Type B pancreatic cell (in vitro differentiated cells): ENCODE measurements around the gene MCFD2. TPM values are rescaled to one million over a fixed set of nuclear protein-coding genes. Genes with fewer than 3 reads are reported as not detected.

ENCODE experiments used
- DNase-seq: peaks from one replicate; pipeline ENCODE4 v3.0.0; 2021; ENCODE audit warnings: mixed read lengths; ENCODE audit not compliant: unreplicated experiment; ENCODE audit errors: extremely low spot score
- H3K27ac Mint-ChIP-seq: 2 replicates; pipeline ENCODE4 v1.8.0; 2021; ENCODE audit warnings: mild to moderate bottlenecking, mixed read lengths
- H3K27me3 Mint-ChIP-seq: 2 replicates; pipeline ENCODE4 v1.8.0; 2021; ENCODE audit warnings: mixed read lengths
- H3K36me3 Mint-ChIP-seq: 2 replicates; pipeline ENCODE4 v1.8.0; 2021; ENCODE audit warnings: mixed read lengths
- H3K4me1 Mint-ChIP-seq: one replicate; pipeline ENCODE4 v1.8.0; 2021; ENCODE audit warnings: mixed read lengths; ENCODE audit not compliant: unreplicated experiment
- H3K4me3 Mint-ChIP-seq: 2 replicates; pipeline ENCODE4 v1.8.0; 2021; ENCODE audit warnings: mild to moderate bottlenecking, mixed read lengths
- H3K9me3 Mint-ChIP-seq: 2 replicates; pipeline ENCODE4 v1.8.0; 2021; ENCODE audit warnings: mixed read lengths
- CTCF ChIP-seq: fragments of 200-600 bp; sonication (generic); conservative IDR thresholded peaks from 2 replicates; pipeline ENCODE4 v1.5.0; 2021; ENCODE audit warnings: antibody characterized with exemption, mild to moderate bottlenecking
- total RNA-seq: library from RNA; stranded (reverse); gene quantifications from 2 replicates; pipeline ENCODE4 v1.2.1, GENCODE V29; 2021; ENCODE audit warnings: low replicate concordance

MCFD2 gene
- total RNA-seq, 1 donor from 2014 or later = 72.4 TPM

- Mint-ChIP-seq H3K9me3 (peaks cover 8% of the 10 kb centered on the region), H3K36me3 (no peaks in the 10 kb centered on the region), H3K4me3 (no peak overlapping the region), H3K4me1 (peaks cover 13% of the 10 kb centered on the region), H3K27ac (no peak overlapping the region), H3K27me3 (peaks cover 3% of the 10 kb centered on the region)
- TF ChIP-seq CTCF = no peak
- no peak for DNase-seq
Observed at GRCh38 chr2:46870051-46870839, 45.4 kb downstream of the MCFD2 start.

GRCh38 chr2:46869621-46870020 lies 46.0 kb downstream of the MCFD2 start:
- no peak overlapping the region for H3K4me3 Mint-ChIP-seq
- no peak overlapping the region for H3K27ac Mint-ChIP-seq
- H3K27me3 Mint-ChIP-seq = peaks cover 3% of the 10 kb centered on the region
- TF ChIP-seq CTCF = no peak
- DNase-seq = no peak
- peaks cover 13% of the 10 kb centered on the region for H3K4me1 Mint-ChIP-seq
- H3K36me3 Mint-ChIP-seq = no peaks in the 10 kb centered on the region
- H3K9me3 Mint-ChIP-seq = peaks cover 8% of the 10 kb centered on the region

GRCh38 chr2:46866770-46867246 lies 48.8 kb downstream of the MCFD2 start:
- Mint-ChIP-seq H3K36me3 (no peaks in the 10 kb centered on the region), H3K4me1 (peaks cover 25% of the 10 kb centered on the region)

GRCh38 chr2:46865181-46865970 lies 50.2 kb downstream of the MCFD2 start:
- Mint-ChIP-seq H3K36me3 (no peaks in the 10 kb centered on the region), H3K4me3 (no peak overlapping the region), H3K4me1 (peaks cover 25% of the 10 kb centered on the region), H3K9me3 (peaks cover 8% of the 10 kb centered on the region), H3K27ac (no peak overlapping the region), H3K27me3 (peaks cover 3% of the 10 kb centered on the region)
- TF ChIP-seq CTCF = no peak
- no peak for DNase-seq

More at GRCh38 chr2:46866770-46867246, 48.8 kb downstream of the MCFD2 start:
- no peak for TF ChIP-seq CTCF
- peaks cover 3% of the 10 kb centered on the region for H3K27me3 Mint-ChIP-seq
- peaks cover 8% of the 10 kb centered on the region for H3K9me3 Mint-ChIP-seq
- H3K27ac Mint-ChIP-seq = peak overlapping the region; percentile 46
- DNase-seq = no peak
- H3K4me3 Mint-ChIP-seq = no peak overlapping the region

GRCh38 chr2:46863882-46864281 lies 51.7 kb downstream of the MCFD2 start:
- Mint-ChIP-seq H3K4me3 (peak overlapping the region; percentile 13), H3K4me1 (peaks cover 21% of the 10 kb centered on the region), H3K9me3 (peaks cover 8% of the 10 kb centered on the region), H3K36me3 (no peaks in the 10 kb centered on the region), H3K27ac (no peak overlapping the region), H3K27me3 (peaks cover 3% of the 10 kb centered on the region)
- DNase-seq = no peak
- no peak for TF ChIP-seq CTCF
